K562 (cell line): Measurements from ENCODE around the gene TOM1L2. TPM values are rescaled to one million over a fixed set of nuclear protein-coding genes. Genes with fewer than 3 reads are reported as not detected.

Experiments
- CCNT2 ChIP-seq: IDR thresholded peaks from 2 replicates; pipeline ENCODE4 v1.6.1; 2011; ENCODE audit warnings: borderline replicate concordance, low read depth, mild to moderate bottlenecking, moderate library complexity, mixed read lengths, low read length; ENCODE audit not compliant: insufficient read length; ENCODE audit errors: extremely low read depth
- E2F3 ChIP-seq: fragments of 250-450 bp; sonication (Bioruptor Pico); IDR thresholded peaks from 2 replicates; pipeline ENCODE4 v1.4.0; 2020; ENCODE audit warnings: mild to moderate bottlenecking
- EP400 ChIP-seq: fragments of 450-650 bp; IDR thresholded peaks from 2 replicates; pipeline ENCODE4 v1.6.1; 2017; ENCODE audit warnings: antibody characterized with exemption, mild to moderate bottlenecking, moderate library complexity
- ETV1 ChIP-seq: fragments of 450-650 bp; conservative IDR thresholded peaks from 2 replicates; pipeline ENCODE4 v1.6.1; 2016; ENCODE audit warnings: missing genetic modification characterization, control low read depth, low read depth, missing compliant biosample characterization
- HDAC6 ChIP-seq: IDR thresholded peaks from 2 replicates; pipeline ENCODE4 v1.6.1; 2012; ENCODE audit warnings: low read depth, mild to moderate bottlenecking, control low read depth, inconsistent platforms, low read length, moderate library complexity
- ILK ChIP-seq: fragments of 450-650 bp; IDR thresholded peaks from 2 replicates; pipeline ENCODE4 v1.6.1; 2016; ENCODE audit warnings: missing genetic modification characterization, low read depth, mild to moderate bottlenecking, missing compliant biosample characterization, moderate library complexity, borderline replicate concordance
- MCM7 ChIP-seq, 2 experiments: fragments of 450-650 bp; IDR thresholded peaks; 2 replicates each; pipeline ENCODE4 v1.6.1; 2016 to 2018
- MEIS2 ChIP-seq: fragments of 450-650 bp; IDR thresholded peaks from 2 replicates; pipeline ENCODE4 v1.6.1; 2014; ENCODE audit warnings: mild to moderate bottlenecking; ENCODE audit not compliant: partially characterized antibody
- MTF1 ChIP-seq: fragments of 250-450 bp; sonication (Bioruptor Pico); IDR thresholded peaks from 2 replicates; pipeline ENCODE4 v1.9.0; 2021; ENCODE audit warnings: moderate library complexity, mild to moderate bottlenecking, inconsistent platforms, borderline replicate concordance
- RAD21 ChIP-seq, 2 experiments: fragments of 250-450 bp in 1 of 2; fragments of 450-650 bp in 1 of 2; sonication (Bioruptor Pico) in 1 of 2; formaldehyde crosslinking in 1 of 2; IDR thresholded peaks in 1 of 2; conservative IDR thresholded peaks in 1 of 2; 2 replicates each; pipeline versions ENCODE4 v1.4.0 to v1.8.0; 2020 to 2022; ENCODE audit warnings: mild to moderate bottlenecking in 2 of 2, moderate library complexity in 1 of 2
- RB1 ChIP-seq: fragments of 450-650 bp; IDR thresholded peaks from 2 replicates; pipeline ENCODE4 v1.6.1; 2017; ENCODE audit warnings: low read depth, mild to moderate bottlenecking
- SIN3A ChIP-seq, 2 experiments: fragments of 150-350 bp in 1 of 2; IDR thresholded peaks; 2 replicates each; pipeline ENCODE4 v1.6.1; 2011 to 2016; ENCODE audit warnings: borderline replicate concordance in 2 of 2, low read depth in 2 of 2, low read length in 2 of 2, mild to moderate bottlenecking in 2 of 2, moderate library complexity in 2 of 2; ENCODE audit not compliant: control insufficient read depth in 1 of 2
- SRF ChIP-seq, 2 experiments: fragments of 250-450, 450-650 bp in 1 of 2; sonication (Bioruptor Pico) in 1 of 2; sonication (generic) in 1 of 2; formaldehyde crosslinking; IDR thresholded peaks; 2 replicates each; pipeline versions ENCODE4 v1.5.0 to v1.5.1; 2020 to 2022; ENCODE audit warnings: mild to moderate bottlenecking in 1 of 2, missing genetic modification reagents in 1 of 2
- TAF9B ChIP-seq: fragments of 450-650 bp; IDR thresholded peaks from 2 replicates; pipeline ENCODE4 v1.6.1; 2018; ENCODE audit warnings: mild to moderate bottlenecking; ENCODE audit not compliant: partially characterized antibody
- TRIM24 ChIP-seq, 2 experiments: fragments of 450-650 bp; IDR thresholded peaks; 2 replicates each; pipeline ENCODE4 v1.6.1; 2016
- ZKSCAN3 ChIP-seq: fragments of 250-450 bp; sonication (Bioruptor Pico); IDR thresholded peaks from 2 replicates; pipeline ENCODE4 v1.4.0; 2020
- ZNF431 ChIP-seq: sonication (generic); formaldehyde crosslinking; IDR thresholded peaks from 2 replicates; pipeline ENCODE4 v1.8.0; 2022; ENCODE audit warnings: mild to moderate bottlenecking, missing genetic modification reagents
- ZNF561 ChIP-seq: fragments of 450-650 bp; formaldehyde crosslinking; conservative IDR thresholded peaks from 2 replicates; pipeline ENCODE4 v1.4.0; 2020; ENCODE audit warnings: mild to moderate bottlenecking, moderate library complexity
- ZNF583 ChIP-seq: fragments of 250-450 bp; sonication (Bioruptor Pico); IDR thresholded peaks from 2 replicates; pipeline ENCODE4 v1.4.0; 2020
- ZNF707 ChIP-seq: fragments of 250-450 bp; sonication (Bioruptor Pico); conservative IDR thresholded peaks from 2 replicates; pipeline ENCODE4 v1.8.0; 2022; ENCODE audit warnings: inconsistent platforms, mild to moderate bottlenecking, moderate library complexity
- ZNF76 ChIP-seq: fragments of 250-450 bp; sonication (Bioruptor Pico); IDR thresholded peaks from 2 replicates; pipeline ENCODE4 v1.4.0; 2020; ENCODE audit warnings: mild to moderate bottlenecking, moderate library complexity, borderline replicate concordance
- polyA plus RNA-seq, 8 experiments: library from polyadenylated mRNA; depleted of rRNA in 4 of 8; stranded (reverse) in 5 of 8; unstranded in 3 of 8; fragments of >200 nt; fragmentation: Nextera tagmentation in 2 of 8; fragmentation: Illumina TruSeq in 1 of 8; extraction: Ambion mirVana in 2 of 8; extraction: Trizol in 1 of 8; gene quantifications; 2 replicates each; pipeline versions ENCODE4 v1.2.1 to v1.2.3, GENCODE V29; 2011 to 2014; ENCODE audit warnings: inconsistent platforms in 1 of 8, missing spikeins in 1 of 8
- total RNA-seq, 7 experiments: library from RNA; depleted of rRNA in 6 of 7; stranded (reverse); fragments of >200 nt in 6 of 7; fragmentation: Illumina TruSeq in 2 of 7; extraction: Trizol in 2 of 7; gene quantifications; 2 replicates each; pipeline versions ENCODE4 v1.2.1 to v1.2.3, GENCODE V29; 2011 to 2021; ENCODE audit warnings: low replicate concordance in 1 of 7
- TF ChIP-seq, protein P1 (sequence below): fragments of 250-450 bp; sonication (Bioruptor Pico); IDR thresholded peaks from 2 replicates; pipeline ENCODE4 v1.5.0; 2020; ENCODE audit warnings: mild to moderate bottlenecking, borderline replicate concordance
- TF ChIP-seq, protein P2 (sequence below): IDR thresholded peaks from 2 replicates; pipeline ENCODE4 v1.6.1; 2014; ENCODE audit warnings: antibody characterized with exemption
- TF ChIP-seq, protein P3 (sequence below): sonication (generic); formaldehyde crosslinking; IDR thresholded peaks from 2 replicates; pipeline ENCODE4 v1.8.1; 2022; ENCODE audit warnings: missing genetic modification reagents

TOM1L2 gene
- total and polyA plus RNA-seq, 9 of the 15 experiments (the other 6 are each of a cell fraction or from before 2014, with no cell fraction given) = 0.07 to 6.0 (median 2.5) TPM

DNA sequence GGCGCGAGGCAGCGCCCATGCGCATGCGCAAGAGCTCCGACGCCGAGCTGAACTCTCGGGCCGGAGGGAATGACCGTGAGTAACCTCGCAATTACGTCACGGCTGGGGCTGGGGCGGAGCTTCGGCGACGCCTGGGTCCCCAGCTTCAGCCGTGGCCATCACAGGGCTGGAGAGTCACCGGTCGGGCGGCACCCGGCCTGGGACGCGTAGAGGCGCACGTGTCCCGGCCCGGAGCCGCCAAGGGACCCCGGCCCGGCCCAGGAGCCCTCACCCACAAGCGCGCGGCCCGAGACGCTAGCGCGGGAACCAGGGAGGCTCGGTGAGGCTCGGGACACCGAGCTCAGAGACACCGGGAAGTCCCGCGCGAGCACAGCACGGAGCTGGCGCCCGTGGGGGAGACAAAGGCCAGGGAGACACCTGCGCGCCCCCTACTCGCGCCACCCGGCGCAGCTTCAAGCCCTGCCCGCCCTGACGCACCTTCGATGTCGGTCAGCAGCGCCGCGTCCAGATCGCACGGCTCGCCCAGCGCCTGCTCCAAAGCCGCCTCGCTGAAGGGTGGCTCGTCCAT lies 135.9 kb downstream of the TOM1L2 start (continued):
- TF ChIP-seq, protein P1, sequence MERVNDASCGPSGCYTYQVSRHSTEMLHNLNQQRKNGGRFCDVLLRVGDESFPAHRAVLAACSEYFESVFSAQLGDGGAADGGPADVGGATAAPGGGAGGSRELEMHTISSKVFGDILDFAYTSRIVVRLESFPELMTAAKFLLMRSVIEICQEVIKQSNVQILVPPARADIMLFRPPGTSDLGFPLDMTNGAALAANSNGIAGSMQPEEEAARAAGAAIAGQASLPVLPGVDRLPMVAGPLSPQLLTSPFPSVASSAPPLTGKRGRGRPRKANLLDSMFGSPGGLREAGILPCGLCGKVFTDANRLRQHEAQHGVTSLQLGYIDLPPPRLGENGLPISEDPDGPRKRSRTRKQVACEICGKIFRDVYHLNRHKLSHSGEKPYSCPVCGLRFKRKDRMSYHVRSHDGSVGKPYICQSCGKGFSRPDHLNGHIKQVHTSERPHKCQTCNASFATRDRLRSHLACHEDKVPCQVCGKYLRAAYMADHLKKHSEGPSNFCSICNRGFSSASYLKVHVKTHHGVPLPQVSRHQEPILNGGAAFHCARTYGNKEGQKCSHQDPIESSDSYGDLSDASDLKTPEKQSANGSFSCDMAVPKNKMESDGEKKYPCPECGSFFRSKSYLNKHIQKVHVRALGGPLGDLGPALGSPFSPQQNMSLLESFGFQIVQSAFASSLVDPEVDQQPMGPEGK (CRISPR knock-in tag) = no peak
- no peak for TF ChIP-seq SRF (CRISPR knock-in tag; IDR thresholded peaks at IDR 0.05)
- TF ChIP-seq, protein P2, sequence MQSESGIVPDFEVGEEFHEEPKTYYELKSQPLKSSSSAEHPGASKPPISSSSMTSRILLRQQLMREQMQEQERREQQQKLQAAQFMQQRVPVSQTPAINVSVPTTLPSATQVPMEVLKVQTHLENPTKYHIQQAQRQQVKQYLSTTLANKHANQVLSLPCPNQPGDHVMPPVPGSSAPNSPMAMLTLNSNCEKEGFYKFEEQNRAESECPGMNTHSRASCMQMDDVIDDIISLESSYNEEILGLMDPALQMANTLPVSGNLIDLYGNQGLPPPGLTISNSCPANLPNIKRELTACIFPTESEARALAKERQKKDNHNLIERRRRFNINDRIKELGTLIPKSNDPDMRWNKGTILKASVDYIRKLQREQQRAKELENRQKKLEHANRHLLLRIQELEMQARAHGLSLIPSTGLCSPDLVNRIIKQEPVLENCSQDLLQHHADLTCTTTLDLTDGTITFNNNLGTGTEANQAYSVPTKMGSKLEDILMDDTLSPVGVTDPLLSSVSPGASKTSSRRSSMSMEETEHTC = 0 out of 2 replicates have a peak, but pooled peaks have one; percentile 30
- no peak for TF ChIP-seq ZNF583 (CRISPR knock-in tag)
- no peak for TF ChIP-seq RAD21 (CRISPR knock-in tag; conservative IDR thresholded peaks at IDR 0.05 in 1 of 2, IDR thresholded peaks at IDR 0.05 in 1 of 2)
- TF ChIP-seq ZNF561 = no peak
- peak; percentile 90 for TF ChIP-seq MEIS2
- TF ChIP-seq ETV1 (tag) = no peak
- TF ChIP-seq RB1 = no peak; the same call in 1 of the 2 replicates
- TF ChIP-seq ZNF431 (CRISPR knock-in tag) = peak; percentile 60
- no peak for TF ChIP-seq ZKSCAN3 (CRISPR knock-in tag)
- TF ChIP-seq ZNF707 = no peak
- no peak for TF ChIP-seq ILK (tag)
- peak; percentile 80 for TF ChIP-seq CCNT2
- 0 out of 2 replicates have a peak, but pooled peaks have one; percentile 7 for TF ChIP-seq E2F3 (CRISPR knock-in tag)
- TF ChIP-seq, protein P3, sequence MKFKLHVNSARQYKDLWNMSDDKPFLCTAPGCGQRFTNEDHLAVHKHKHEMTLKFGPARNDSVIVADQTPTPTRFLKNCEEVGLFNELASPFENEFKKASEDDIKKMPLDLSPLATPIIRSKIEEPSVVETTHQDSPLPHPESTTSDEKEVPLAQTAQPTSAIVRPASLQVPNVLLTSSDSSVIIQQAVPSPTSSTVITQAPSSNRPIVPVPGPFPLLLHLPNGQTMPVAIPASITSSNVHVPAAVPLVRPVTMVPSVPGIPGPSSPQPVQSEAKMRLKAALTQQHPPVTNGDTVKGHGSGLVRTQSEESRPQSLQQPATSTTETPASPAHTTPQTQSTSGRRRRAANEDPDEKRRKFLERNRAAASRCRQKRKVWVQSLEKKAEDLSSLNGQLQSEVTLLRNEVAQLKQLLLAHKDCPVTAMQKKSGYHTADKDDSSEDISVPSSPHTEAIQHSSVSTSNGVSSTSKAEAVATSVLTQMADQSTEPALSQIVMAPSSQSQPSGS (CRISPR knock-in tag) = 0 out of 2 replicates have a peak, but pooled peaks have one; percentile 59
- TF ChIP-seq ZNF76 (CRISPR knock-in tag) = 0 out of 2 replicates have a peak, but pooled peaks have one; percentile 22
- no peak for TF ChIP-seq HDAC6
- TF ChIP-seq SIN3A (IDR thresholded peaks at IDR 0.05; ENCODE audit: borderline replicate concordance in 2 of 2, control insufficient read depth in 1 of 2, low read depth in 2 of 2, low read length in 2 of 2) = peak in 1 of 2 experiments; percentile 62; a peak in 1 of 4 replicates
- peak; percentile 88 for TF ChIP-seq EP400
- no peak for TF ChIP-seq MCM7 (IDR thresholded peaks at IDR 0.05)
- TF ChIP-seq TRIM24 (IDR thresholded peaks at IDR 0.05) = no peak
- TF ChIP-seq MTF1 (CRISPR knock-in tag) = no peak
- peak; percentile 58 for TF ChIP-seq TAF9B
